Endothelial cell of umbilical vein (primary cell): ENCODE measurements around the gene MASP1. TPM values are rescaled to one million over a fixed set of nuclear protein-coding genes. Genes with fewer than 3 reads are reported as not detected.

ENCODE experiments used
- BruUV-seq: library from RNA; stranded (reverse); fragments of 400-500 nt; replicated peaks from 2 replicates; lab custom pipeline; 2021; lab: Mats Ljungman, UMichigan
- CTCF ChIA-PET: fragments of 300-600, 350-600 bp; sonication (Branson Sonifier 250); formaldehyde crosslinking; loops from one replicate; lab custom pipeline; 2021; ENCODE audit warnings: antibody characterized with exemption, inconsistent platforms; lab: Charles Lee
- POLR2A ChIA-PET: fragments of 300-600, 350-600 bp; sonication (Branson Sonifier 250); formaldehyde crosslinking; loops from one replicate; lab custom pipeline; 2021; ENCODE audit warnings: antibody characterized with exemption, inconsistent platforms; lab: Charles Lee
- DNase-seq: peaks from one replicate; pipeline ENCODE4 v3.0.0-alpha.2; 2011; ENCODE audit warnings: low read depth, low spot score
- FAIRE-seq: peaks from 2 replicates; lab custom pipeline; 2011; peaks lifted over from hg19 to GRCh38; lab: Jason Lieb, UNC
- H2AFZ ChIP-seq: 2 replicates; pipeline ENCODE4 v1.6.0; 2012; ENCODE audit warnings: low read depth, low read length, control low read depth, inconsistent platforms
- H3K27ac ChIP-seq: 2 replicates; pipeline ENCODE4 v1.5.1; 2011; ENCODE audit warnings: low read depth, mild to moderate bottlenecking, control low read depth, low read length, moderate library complexity; ENCODE audit not compliant: insufficient read depth
- H3K27me3 ChIP-seq, 2 experiments: 2 replicates each; pipeline versions ENCODE4 v1.6.0 to v1.6.1; 2011; ENCODE audit warnings: low read length in 2 of 2, mixed read lengths in 1 of 2; ENCODE audit not compliant: control insufficient read depth in 2 of 2, insufficient read depth in 2 of 2
- H3K36me3 ChIP-seq, 2 experiments: 2 replicates in 1 of 2; 3 replicates in 1 of 2; pipeline ENCODE4 v1.5.1; 2011; ENCODE audit warnings: low read length in 2 of 2, mild to moderate bottlenecking in 1 of 2, moderate library complexity in 1 of 2; ENCODE audit not compliant: control insufficient read depth in 2 of 2, insufficient read depth in 2 of 2; ENCODE audit errors: extremely low read depth in 1 of 2
- H3K4me1 ChIP-seq: 3 replicates; pipeline ENCODE4 v1.5.1; 2011; ENCODE audit warnings: mild to moderate bottlenecking, low read length; ENCODE audit not compliant: control insufficient read depth, insufficient read depth; ENCODE audit errors: extremely low read depth
- H3K4me2 ChIP-seq: 2 replicates; pipeline ENCODE4 v1.6.1; 2011; ENCODE audit warnings: low read length, control low read depth, mixed read lengths; ENCODE audit not compliant: insufficient read depth
- H3K4me3 ChIP-seq, 3 experiments: fragments of 200-600 bp in 1 of 3; sonication (generic), shearing (Covaris generic) in 1 of 3; replicated peaks in 1 of 3; 2 replicates each; pipeline ENCODE4 v1.5.1; 2011 to 2016; ENCODE audit warnings: control low read depth in 3 of 3, low read length in 3 of 3, mild to moderate bottlenecking in 2 of 3, inconsistent platforms in 1 of 3, low read depth in 1 of 3, moderate library complexity in 1 of 3; ENCODE audit not compliant: insufficient read depth in 1 of 3
- H3K79me2 ChIP-seq: 2 replicates; pipeline ENCODE4 v1.6.0; 2012; ENCODE audit warnings: low read length, inconsistent platforms; ENCODE audit not compliant: control insufficient read depth, insufficient read depth
- H3K9ac ChIP-seq: replicated peaks from 2 replicates; pipeline ENCODE3; 2011; ENCODE audit warnings: low read length, control low read depth; ENCODE audit not compliant: insufficient read depth; ENCODE audit errors: extremely low read depth
- H3K9me1 ChIP-seq: replicated peaks from 3 replicates; pipeline ENCODE4 v1.6.0; 2011; ENCODE audit warnings: mild to moderate bottlenecking, low read length; ENCODE audit not compliant: control insufficient read depth, insufficient read depth; ENCODE audit errors: extremely low read depth
- H3K9me3 ChIP-seq: replicated peaks from 2 replicates; pipeline ENCODE4 v1.5.1; 2012; ENCODE audit warnings: low read length, inconsistent platforms; ENCODE audit not compliant: control insufficient read depth, insufficient read depth
- H4K20me1 ChIP-seq: replicated peaks from 2 replicates; pipeline ENCODE3; 2011; ENCODE audit warnings: mild to moderate bottlenecking, low read length; ENCODE audit not compliant: control insufficient read depth, insufficient read depth; ENCODE audit errors: extremely low read depth
- CTCF ChIP-seq, 2 donors: IDR thresholded peaks; 1 replicate in 1 of 2; 2 replicates in 1 of 2; pipeline ENCODE4 v1.5.1; 2011; ENCODE audit warnings: low read length in 2 of 2, mild to moderate bottlenecking in 2 of 2, moderate library complexity in 2 of 2, control low read depth in 1 of 2, inconsistent platforms in 1 of 2, low read depth in 1 of 2; ENCODE audit not compliant: insufficient read depth in 1 of 2; ENCODE audit errors: extremely low read depth in 1 of 2
- EZH2 ChIP-seq: IDR thresholded peaks from 2 replicates; pipeline ENCODE4 v1.6.1; 2012; ENCODE audit warnings: borderline replicate concordance, low read depth, mild to moderate bottlenecking, moderate library complexity, low read length, inconsistent platforms; ENCODE audit not compliant: severe bottlenecking
- FOS ChIP-seq: IDR thresholded peaks from 2 replicates; pipeline ENCODE4 v1.6.1; 2011; ENCODE audit warnings: mild to moderate bottlenecking, low read length, moderate library complexity, borderline replicate concordance; ENCODE audit not compliant: insufficient read depth
- GATA2 ChIP-seq: IDR thresholded peaks from 2 replicates; pipeline ENCODE4 v1.7.0; 2011; ENCODE audit warnings: low read depth, mild to moderate bottlenecking, moderate library complexity, mixed read lengths, low read length; ENCODE audit not compliant: insufficient read length, insufficient read depth
- JUN ChIP-seq: IDR thresholded peaks from 2 replicates; pipeline ENCODE4 v1.6.1; 2011; ENCODE audit warnings: borderline replicate concordance, low read depth; ENCODE audit not compliant: insufficient read length, insufficient read depth
- MAX ChIP-seq: IDR thresholded peaks from 2 replicates; pipeline ENCODE4 v1.6.1; 2011; ENCODE audit not compliant: insufficient read depth, insufficient read length
- MYC ChIP-seq: IDR thresholded peaks from one replicate; pipeline ENCODE4 v1.6.1; 2011; ENCODE audit warnings: mild to moderate bottlenecking, low read depth, low read length
- POLR2A ChIP-seq: IDR thresholded peaks from 2 replicates; pipeline ENCODE4 v1.6.1; 2012; ENCODE audit warnings: low read depth, mild to moderate bottlenecking, control low read depth, low read length
- POLR2AphosphoS5 ChIP-seq: IDR thresholded peaks from 2 replicates; pipeline ENCODE4 v1.6.1; 2012; ENCODE audit warnings: low read depth, mild to moderate bottlenecking, control low read depth, low read length, moderate library complexity; ENCODE audit not compliant: insufficient read depth
- dilution Hi-C: fragments of 300-500 bp; cut with MboI; formaldehyde crosslinking; loops from one replicate; pipeline ENCODE4 v1.15.0; 2019; ENCODE audit warnings: low sequenced_read_pairs; ENCODE audit not compliant: extremely low pct_ligation_motif_present
- intact Hi-C: fragments of 100-400 bp; cut with micrococcal nuclease; formaldehyde crosslinking; loops from one replicate; pipeline ENCODE4 v1.10.0; 2022
- polyA plus RNA-seq, 4 experiments: library from polyadenylated mRNA; depleted of rRNA in 3 of 4; stranded (reverse) in 3 of 4; unstranded in 1 of 4; fragments of >200 nt; gene quantifications; 2 replicates each; pipeline versions ENCODE4 v1.2.1 to v1.2.3, GENCODE V29; 2011 to 2012; ENCODE audit warnings: missing spikeins in 1 of 4
- total RNA-seq: library from RNA; stranded (reverse); gene quantifications from 2 replicates; pipeline ENCODE4 v1.2.3, GENCODE V29; 2021

MASP1 gene
- total and polyA plus RNA-seq, 2 donors (not counting 3 experiments of a cell fraction or from before 2014, with no cell fraction given): 0.31 to 0.50 TPM

- Histone ChIP-seq H3K9ac (no peak overlapping the region), H3K27ac (no peak overlapping the region), H3K79me2 (no peaks in the 10 kb centered on the region), H3K9me1 (no peaks in the 10 kb centered on the region), H3K4me1 (no peaks in the 10 kb centered on the region), H2AFZ (no peak overlapping the region), H3K4me2 (no peak overlapping the region), H3K9me3 (no peaks in the 10 kb centered on the region), H3K27me3 (no peaks in the 10 kb centered on the region), H3K36me3 (no peaks in the 10 kb centered on the region), H3K4me3 (no peak overlapping the region), H4K20me1 (no peaks in the 10 kb centered on the region)
- BruUV-seq: no TSS peak
- TF ChIP-seq FOS (no peak), POLR2AphosphoS5 (no peak)
- no peak for DNase-seq
- CTCF ChIA-PET: no interaction called here
- FAIRE-seq: no peak
- dilution Hi-C loops: no loop called here
- POLR2A ChIA-PET: no interaction called here
- intact Hi-C loops: no loop called here
Observed at GRCh38 chr3:187280644-187281043, 10.9 kb downstream of the MASP1 start.

- H3K36me3 ChIP-seq: no peaks in the 10 kb centered on the region
- ChIA-PET POLR2A (no interaction called here), CTCF (interaction anchor here (0.8 to 1.6 kb wide), 2 partner anchors 34 to 57 kb away, joined by 3 to 5 read pairs; no protein-coding TSS in a partner anchor)
- H3K9ac ChIP-seq: no peak overlapping the region
- intact Hi-C loops (no loop called here), dilution Hi-C loops (no loop called here)
- no peaks in the 10 kb centered on the region for H3K9me1 ChIP-seq
- H3K4me2 ChIP-seq: no peak overlapping the region
- no peaks in the 10 kb centered on the region for H4K20me1 ChIP-seq
- no peaks in the 10 kb centered on the region for H3K27me3 ChIP-seq
- no TSS peak for BruUV-seq
- TF ChIP-seq POLR2A: no peak
- no peak for TF ChIP-seq JUN
- no peak for TF ChIP-seq POLR2AphosphoS5
- TF ChIP-seq FOS: no peak
- TF ChIP-seq GATA2: no peak
- TF ChIP-seq CTCF (IDR thresholded peaks at IDR 0.05; ENCODE audit: extremely low read depth in 1 of 2, insufficient read depth in 1 of 2, low read depth in 1 of 2, low read length in 2 of 2): no peak
- TF ChIP-seq MAX: no peak
- no peak for TF ChIP-seq EZH2
- TF ChIP-seq MYC: no peak
- no peak overlapping the region for H2AFZ ChIP-seq
- no peak overlapping the region for H3K27ac ChIP-seq
- H3K79me2 ChIP-seq: no peaks in the 10 kb centered on the region
- no peak for FAIRE-seq
- H3K4me1 ChIP-seq: no peaks in the 10 kb centered on the region
- no peak for DNase-seq
- no peaks in the 10 kb centered on the region for H3K9me3 ChIP-seq
- no peak overlapping the region for H3K4me3 ChIP-seq
Observed at GRCh38 chr3:187277129-187277462, 14.4 kb downstream of the MASP1 start.
